HL-60 (cell line): ENCODE measurements around the gene KCNQ1OT1.

Experiments used
- DNase-seq, 2 experiments: peaks; one replicate each; pipeline ENCODE4 v3.0.0-alpha.2; 2010 to 2020; ENCODE audit warnings: low read depth in 1 of 2, low spot score in 1 of 2
- H3K27ac ChIP-seq: fragments of 250-450 bp; sonication (Bioruptor Pico); replicated peaks from 2 replicates; pipeline ENCODE4 v1.5.1; 2020; ENCODE audit warnings: mild to moderate bottlenecking, moderate library complexity
- H3K27me3 ChIP-seq: fragments of 250-450 bp; sonication (Bioruptor Pico); 2 replicates; pipeline ENCODE4 v1.5.1; 2021; ENCODE audit warnings: mild to moderate bottlenecking, moderate library complexity; ENCODE audit not compliant: insufficient read depth, poor library complexity, severe bottlenecking
- H3K4me3 ChIP-seq: replicated peaks from 2 replicates; pipeline ENCODE4 v1.5.1; 2011; ENCODE audit warnings: mild to moderate bottlenecking, control low read depth, low read length; ENCODE audit not compliant: insufficient read depth
- GABPA ChIP-seq: IDR thresholded peaks from 2 replicates; pipeline ENCODE4 v1.6.1; 2012; ENCODE audit warnings: low read depth
- POLR2AphosphoS5 ChIP-seq: IDR thresholded peaks from 2 replicates; pipeline ENCODE4 v1.6.1; 2012; ENCODE audit warnings: low read depth
- SPI1 ChIP-seq: IDR thresholded peaks from 2 replicates; pipeline ENCODE4 v1.6.1; 2012; ENCODE audit warnings: low read depth, mild to moderate bottlenecking, borderline replicate concordance
- TF ChIP-seq, protein P1 (sequence below): IDR thresholded peaks from 2 replicates; pipeline ENCODE4 v1.6.1; 2012; ENCODE audit warnings: low read depth; ENCODE audit not compliant: insufficient replicate concordance
- TF ChIP-seq, protein P2 (sequence below): IDR thresholded peaks from one replicate; pipeline ENCODE4 v1.5.1; 2011; ENCODE audit warnings: low read length, control low read depth, inconsistent platforms; ENCODE audit not compliant: insufficient read depth

Gene KCNQ1OT1

DNA sequence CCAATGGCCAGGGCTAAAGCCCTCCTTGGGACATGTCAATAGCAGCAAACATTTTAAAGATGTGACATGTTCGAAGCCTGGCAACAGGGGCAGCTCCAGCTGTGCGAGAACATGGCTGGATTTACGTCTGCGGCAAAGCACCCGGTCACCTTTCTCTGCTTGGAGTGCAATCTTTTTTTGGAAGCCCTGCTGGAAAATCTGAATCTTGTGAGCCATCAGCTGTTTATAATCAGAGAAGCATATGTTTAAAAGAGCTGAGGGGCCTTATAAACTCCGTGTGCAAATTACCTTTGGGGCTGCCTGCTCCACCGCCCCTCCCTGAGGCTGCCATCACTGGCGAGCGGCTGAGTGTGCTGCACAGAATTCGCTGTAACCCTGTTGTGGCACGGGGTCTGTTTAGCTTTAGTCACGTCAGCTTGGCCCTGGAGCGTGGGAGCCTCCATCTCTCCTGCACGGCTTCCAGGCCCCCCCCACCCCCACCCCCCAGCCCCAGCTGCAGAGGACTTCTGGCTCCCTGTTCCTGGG lies 9.0 kb upstream of the KCNQ1OT1 start:
- Histone ChIP-seq H3K27me3 (no peaks in the 10 kb centered on the region), H3K4me3 (no peak overlapping the region), H3K27ac (no peak overlapping the region)
- no peak for DNase-seq
- TF ChIP-seq POLR2AphosphoS5, result no peak
- TF ChIP-seq, protein P1, sequence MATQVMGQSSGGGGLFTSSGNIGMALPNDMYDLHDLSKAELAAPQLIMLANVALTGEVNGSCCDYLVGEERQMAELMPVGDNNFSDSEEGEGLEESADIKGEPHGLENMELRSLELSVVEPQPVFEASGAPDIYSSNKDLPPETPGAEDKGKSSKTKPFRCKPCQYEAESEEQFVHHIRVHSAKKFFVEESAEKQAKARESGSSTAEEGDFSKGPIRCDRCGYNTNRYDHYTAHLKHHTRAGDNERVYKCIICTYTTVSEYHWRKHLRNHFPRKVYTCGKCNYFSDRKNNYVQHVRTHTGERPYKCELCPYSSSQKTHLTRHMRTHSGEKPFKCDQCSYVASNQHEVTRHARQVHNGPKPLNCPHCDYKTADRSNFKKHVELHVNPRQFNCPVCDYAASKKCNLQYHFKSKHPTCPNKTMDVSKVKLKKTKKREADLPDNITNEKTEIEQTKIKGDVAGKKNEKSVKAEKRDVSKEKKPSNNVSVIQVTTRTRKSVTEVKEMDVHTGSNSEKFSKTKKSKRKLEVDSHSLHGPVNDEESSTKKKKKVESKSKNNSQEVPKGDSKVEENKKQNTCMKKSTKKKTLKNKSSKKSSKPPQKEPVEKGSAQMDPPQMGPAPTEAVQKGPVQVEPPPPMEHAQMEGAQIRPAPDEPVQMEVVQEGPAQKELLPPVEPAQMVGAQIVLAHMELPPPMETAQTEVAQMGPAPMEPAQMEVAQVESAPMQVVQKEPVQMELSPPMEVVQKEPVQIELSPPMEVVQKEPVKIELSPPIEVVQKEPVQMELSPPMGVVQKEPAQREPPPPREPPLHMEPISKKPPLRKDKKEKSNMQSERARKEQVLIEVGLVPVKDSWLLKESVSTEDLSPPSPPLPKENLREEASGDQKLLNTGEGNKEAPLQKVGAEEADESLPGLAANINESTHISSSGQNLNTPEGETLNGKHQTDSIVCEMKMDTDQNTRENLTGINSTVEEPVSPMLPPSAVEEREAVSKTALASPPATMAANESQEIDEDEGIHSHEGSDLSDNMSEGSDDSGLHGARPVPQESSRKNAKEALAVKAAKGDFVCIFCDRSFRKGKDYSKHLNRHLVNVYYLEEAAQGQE, result no peak
- TF ChIP-seq, protein P2, sequence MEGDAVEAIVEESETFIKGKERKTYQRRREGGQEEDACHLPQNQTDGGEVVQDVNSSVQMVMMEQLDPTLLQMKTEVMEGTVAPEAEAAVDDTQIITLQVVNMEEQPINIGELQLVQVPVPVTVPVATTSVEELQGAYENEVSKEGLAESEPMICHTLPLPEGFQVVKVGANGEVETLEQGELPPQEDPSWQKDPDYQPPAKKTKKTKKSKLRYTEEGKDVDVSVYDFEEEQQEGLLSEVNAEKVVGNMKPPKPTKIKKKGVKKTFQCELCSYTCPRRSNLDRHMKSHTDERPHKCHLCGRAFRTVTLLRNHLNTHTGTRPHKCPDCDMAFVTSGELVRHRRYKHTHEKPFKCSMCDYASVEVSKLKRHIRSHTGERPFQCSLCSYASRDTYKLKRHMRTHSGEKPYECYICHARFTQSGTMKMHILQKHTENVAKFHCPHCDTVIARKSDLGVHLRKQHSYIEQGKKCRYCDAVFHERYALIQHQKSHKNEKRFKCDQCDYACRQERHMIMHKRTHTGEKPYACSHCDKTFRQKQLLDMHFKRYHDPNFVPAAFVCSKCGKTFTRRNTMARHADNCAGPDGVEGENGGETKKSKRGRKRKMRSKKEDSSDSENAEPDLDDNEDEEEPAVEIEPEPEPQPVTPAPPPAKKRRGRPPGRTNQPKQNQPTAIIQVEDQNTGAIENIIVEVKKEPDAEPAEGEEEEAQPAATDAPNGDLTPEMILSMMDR, result no peak
- TF ChIP-seq SPI1, result no peak
- TF ChIP-seq GABPA, result no peak

- Histone ChIP-seq H3K27ac (no peak overlapping the region), H3K4me3 (no peak overlapping the region), H3K27me3 (no peaks in the 10 kb centered on the region)
- TF ChIP-seq, protein P1, result no peak
- TF ChIP-seq, protein P2, result no peak
- TF ChIP-seq SPI1 (no peak), GABPA (no peak), POLR2AphosphoS5 (no peak)
- no peak for DNase-seq
Observed at GRCh38 chr11:2708151-2708581, 8.4 kb upstream of the KCNQ1OT1 start.

DNA sequence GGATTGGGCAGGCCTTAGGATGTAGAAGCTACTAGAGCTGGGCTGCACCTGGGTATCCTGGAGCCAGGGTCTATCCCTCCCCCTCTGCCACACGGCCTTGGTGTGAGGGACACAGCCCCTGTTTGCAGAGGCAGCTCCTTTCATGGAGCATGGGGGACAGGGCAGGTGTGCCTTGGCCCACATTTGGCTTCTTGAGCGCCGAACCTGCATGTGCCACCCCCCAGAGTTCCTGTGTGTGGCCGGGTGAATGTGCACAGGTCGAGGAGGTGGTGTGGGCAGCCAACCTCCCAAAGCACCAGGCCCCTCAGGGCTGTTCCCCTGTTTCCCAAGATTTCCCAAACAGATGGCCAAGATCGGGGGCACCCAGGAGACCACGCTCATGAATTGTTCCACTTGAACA lies 7.9 kb upstream of the KCNQ1OT1 start:
- TF ChIP-seq GABPA, result no peak
- TF ChIP-seq SPI1, result no peak
- TF ChIP-seq POLR2AphosphoS5, result no peak
- TF ChIP-seq, protein P2, result no peak
- TF ChIP-seq, protein P1, result no peak
- DNase-seq, result no peak
- no peak overlapping the region for H3K27ac ChIP-seq
- no peaks in the 10 kb centered on the region for H3K27me3 ChIP-seq
- no peak overlapping the region for H3K4me3 ChIP-seq
